AG20443 (cell line): ENCODE results near the gene VPS39.
"Not testable (repeated sequence)": the region's sequence is repeated elsewhere in the genome, so short reads cannot be mapped to it uniquely, and the experiment has no call there.

Source experiments
- DNase-seq: peaks from one replicate; pipeline ENCODE4 v3.0.0; 2012; ENCODE audit warnings: low spot score, mixed read lengths

Gene VPS39, protein sequence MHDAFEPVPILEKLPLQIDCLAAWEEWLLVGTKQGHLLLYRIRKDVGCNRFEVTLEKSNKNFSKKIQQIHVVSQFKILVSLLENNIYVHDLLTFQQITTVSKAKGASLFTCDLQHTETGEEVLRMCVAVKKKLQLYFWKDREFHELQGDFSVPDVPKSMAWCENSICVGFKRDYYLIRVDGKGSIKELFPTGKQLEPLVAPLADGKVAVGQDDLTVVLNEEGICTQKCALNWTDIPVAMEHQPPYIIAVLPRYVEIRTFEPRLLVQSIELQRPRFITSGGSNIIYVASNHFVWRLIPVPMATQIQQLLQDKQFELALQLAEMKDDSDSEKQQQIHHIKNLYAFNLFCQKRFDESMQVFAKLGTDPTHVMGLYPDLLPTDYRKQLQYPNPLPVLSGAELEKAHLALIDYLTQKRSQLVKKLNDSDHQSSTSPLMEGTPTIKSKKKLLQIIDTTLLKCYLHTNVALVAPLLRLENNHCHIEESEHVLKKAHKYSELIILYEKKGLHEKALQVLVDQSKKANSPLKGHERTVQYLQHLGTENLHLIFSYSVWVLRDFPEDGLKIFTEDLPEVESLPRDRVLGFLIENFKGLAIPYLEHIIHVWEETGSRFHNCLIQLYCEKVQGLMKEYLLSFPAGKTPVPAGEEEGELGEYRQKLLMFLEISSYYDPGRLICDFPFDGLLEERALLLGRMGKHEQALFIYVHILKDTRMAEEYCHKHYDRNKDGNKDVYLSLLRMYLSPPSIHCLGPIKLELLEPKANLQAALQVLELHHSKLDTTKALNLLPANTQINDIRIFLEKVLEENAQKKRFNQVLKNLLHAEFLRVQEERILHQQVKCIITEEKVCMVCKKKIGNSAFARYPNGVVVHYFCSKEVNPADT

DNA sequence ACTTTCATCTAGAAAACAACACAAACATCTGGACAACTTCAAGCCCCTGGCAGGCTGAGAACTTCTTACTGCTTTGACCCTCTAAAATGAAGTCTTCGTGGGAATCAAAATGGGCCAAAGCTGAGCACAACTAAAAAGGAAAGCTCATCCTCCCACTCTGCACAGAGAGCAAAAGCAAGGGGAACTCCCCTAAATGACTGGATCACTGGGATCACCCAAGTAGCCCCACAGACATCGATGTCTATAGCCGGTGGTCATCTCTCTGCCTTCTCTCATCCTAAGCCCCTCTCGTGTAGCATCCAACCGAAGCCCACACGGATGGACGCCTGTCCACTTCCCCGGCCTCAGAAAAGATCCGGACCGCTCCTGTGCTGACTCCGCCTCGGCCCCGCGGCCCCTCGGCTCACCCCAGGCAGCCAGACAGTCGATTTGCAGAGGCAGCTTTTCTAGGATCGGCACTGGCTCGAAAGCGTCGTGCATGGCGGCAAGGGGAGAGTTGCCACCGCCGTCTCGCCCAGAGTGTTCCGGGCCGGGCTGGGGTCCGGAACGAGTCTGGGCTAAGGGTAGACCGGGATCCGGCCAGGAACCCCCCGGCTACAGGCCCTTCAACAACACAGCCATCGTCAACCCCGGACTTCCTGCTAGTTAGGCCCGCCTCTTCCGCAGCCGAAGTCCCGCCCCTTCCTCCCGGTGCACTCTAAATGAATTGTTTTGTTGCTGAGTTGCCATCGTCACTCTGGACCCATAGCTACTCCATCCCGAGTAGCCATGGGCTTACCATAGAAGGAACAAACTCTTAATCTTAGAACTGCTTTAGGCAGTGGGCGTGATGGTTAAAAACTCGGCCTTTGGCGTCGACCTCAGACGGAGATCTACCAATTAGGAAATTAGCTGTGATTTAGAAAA, at the start of gene VPS39:
Gene VPS39, minus strand, starts transcription at position 631 of the 906 bp plus-strand sequence. Its CDS starts 151 bp downstream, at position 480.
- DNase-seq: peak; percentile 95

DNA sequence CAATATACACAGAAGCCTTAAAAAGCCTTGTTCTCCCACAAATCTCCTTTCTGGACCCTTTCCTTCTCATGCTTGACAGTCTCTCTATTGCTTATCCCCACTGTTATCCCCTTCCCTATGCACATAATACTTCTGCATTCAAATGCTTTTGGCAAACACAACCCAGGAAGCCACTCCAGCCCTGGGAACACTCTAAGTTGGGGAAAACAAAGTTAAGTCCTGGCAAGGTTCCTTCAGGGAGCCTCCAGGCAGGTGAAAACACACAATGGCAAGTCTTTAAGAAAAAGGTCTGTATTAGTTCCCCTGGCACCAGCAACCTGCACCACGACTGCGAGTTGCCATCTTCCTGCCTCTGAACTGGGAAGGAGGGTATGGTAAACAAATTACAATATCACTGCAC, 45.2 kb upstream of the VPS39 start:
- DNase-seq: no peak

DNA sequence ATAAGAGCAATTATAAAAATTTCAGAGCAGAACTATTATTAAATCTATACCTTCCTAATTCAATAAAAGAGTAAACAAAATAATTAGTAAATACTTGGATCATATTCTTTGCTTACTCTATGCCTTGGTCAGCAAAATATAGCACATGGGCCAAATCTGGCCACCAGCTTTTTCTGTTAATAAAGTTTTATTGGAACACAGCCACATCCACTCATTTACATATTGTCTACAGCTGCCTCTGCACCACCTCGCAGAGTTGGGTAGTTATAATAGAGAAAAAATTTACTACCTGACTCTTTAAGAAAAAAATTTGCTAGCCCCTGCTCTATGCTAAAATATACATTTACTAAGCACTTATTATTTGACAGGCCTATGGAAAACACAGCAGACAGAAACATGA, 32.7 kb upstream of the VPS39 start:
- no peak for DNase-seq

DNA sequence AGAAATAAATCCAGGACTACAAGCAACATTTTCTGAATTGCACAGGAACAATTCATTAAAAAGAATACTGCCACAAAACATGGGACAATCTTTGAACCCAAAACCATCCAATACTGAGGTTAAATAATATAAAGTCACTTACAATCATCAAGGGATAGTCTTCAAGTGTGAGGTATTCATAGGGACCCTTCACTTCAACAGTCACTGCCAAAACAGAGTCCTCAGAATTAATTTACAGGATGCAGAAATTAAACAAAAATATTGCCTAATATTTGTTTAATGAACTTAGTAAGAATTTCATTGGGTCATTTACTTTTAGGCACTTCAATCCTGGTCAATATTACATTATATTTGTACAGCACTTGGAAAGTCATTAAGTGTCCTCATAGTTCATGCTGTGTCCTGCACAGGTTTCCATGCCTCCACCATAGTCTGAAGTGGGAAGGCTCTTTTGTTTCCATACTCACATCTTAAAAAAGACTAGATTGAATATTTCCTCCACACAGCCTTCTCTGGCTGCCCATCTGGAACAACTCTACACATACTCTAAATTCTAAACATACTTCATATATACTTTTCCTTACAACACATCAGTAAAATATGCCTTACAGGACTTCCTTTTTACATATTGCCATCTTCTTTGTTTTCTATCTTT, 31.6 kb upstream of the VPS39 start:
- DNase-seq: no peak

DNA sequence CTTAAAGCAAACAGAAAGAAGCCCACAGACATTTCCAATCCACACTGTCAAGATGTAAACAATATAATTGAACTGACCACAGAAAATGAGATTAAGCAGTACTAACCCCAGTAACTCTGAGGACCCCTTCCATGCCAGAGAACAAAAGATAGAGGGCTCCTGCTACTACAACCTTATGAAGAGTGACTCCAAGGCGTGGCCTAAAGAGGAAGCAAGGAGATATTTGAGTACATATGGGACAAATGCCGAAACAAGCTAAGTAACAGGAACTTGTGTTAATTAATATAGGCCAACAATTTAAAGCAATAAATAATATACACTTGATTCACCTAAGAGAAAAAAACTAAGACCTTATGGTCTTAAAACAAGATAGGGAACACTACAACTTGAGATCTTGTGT, 25.0 kb upstream of the VPS39 start:
- no peak for DNase-seq

DNA sequence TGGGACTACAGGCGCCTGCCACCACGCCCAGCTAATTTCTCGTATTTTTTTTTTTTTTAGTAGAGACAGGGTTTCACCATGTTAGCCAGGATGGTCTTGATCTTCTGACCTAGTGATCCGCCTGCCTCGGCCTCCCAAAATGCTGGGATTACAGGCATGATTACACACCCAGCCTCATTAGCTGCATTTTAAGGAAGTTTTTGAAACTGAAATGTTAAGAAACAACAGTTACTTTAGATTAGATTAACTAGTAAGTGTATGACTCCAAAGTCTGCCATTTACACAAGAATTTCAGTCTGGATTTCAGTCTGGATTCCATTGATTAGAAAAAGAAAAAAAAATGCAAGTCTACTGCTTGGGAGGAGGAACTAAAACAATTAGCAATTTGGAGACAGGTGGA, 24.5 kb upstream of the VPS39 start:
- no peak for DNase-seq

DNA sequence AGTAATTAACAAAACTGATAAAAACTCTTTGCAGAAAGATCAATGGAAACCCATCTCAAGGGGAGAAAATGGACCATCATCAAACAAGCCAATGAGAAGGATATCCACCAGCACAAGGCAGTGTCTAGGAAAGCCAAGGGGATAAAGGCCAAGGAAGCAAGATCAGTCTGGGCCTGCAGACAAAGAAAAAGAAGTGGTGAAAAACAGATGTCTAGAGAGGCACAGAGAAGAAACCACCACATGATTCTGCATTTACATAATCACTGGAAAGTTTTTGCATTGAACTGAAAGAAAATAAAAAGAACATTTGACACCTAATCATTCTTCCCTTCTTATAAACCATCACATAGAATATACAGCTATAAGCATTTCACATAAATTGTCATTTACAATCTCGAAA, 23.0 kb upstream of the VPS39 start:
- no peak for DNase-seq

DNA sequence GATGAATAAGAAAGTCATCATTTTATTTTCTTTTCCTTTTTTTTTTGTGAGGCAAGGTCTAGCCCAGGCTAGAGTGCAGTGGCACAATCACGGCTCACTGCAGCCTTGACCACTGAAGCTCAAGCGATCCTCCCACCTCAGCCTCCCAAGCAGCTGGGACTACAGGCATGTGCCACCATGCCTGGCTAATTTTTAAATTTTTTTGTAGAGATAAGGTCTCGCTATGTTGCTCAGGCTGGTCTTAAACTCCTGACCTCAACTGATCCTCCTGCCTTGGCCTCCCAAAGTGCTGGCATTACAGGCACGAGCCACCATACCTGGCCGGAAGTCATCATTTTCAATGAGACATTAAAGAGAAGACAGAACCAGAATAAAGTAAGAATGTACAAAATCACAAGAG, 20.9 kb upstream of the VPS39 start:
- DNase-seq: not testable (repeated sequence)

DNA sequence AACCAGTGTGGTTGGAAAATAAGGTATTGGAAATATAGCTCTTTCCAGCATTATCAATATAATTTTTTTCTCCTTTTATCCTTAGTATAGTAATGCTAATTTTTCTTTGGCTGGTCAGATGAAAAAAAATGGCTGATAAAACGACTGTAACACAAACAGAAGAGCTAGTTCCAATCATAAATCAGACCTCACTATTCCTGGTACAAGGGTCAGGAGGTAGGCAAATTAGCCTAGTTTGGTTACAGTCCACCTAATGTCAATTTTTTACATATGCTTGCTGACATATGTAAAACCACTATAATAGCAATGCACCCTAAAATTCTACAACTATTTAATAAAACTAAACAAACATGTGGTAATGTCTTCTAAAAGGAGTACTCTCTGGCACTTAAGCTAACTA, 19.9 kb upstream of the VPS39 start:
- no peak for DNase-seq

DNA sequence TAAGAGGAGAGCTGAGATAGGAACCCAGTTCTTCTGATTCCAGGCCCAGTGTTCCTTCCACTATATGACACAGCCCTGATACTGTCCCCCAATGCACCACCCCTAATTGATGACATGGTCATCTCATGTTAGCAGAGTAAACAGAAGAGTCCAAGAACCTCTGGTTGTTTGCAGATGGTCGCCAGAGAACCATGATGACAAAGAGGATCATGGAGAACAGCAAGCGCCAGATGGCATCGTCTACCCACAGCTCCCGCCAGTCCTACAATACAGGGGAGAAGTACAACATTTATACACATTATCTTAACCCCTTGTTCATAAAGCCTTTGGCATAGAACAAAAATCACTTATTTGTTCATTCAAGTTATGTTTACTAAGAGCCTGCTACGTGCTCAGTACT, 18.5 kb upstream of the VPS39 start:
- DNase-seq: no peak

DNA sequence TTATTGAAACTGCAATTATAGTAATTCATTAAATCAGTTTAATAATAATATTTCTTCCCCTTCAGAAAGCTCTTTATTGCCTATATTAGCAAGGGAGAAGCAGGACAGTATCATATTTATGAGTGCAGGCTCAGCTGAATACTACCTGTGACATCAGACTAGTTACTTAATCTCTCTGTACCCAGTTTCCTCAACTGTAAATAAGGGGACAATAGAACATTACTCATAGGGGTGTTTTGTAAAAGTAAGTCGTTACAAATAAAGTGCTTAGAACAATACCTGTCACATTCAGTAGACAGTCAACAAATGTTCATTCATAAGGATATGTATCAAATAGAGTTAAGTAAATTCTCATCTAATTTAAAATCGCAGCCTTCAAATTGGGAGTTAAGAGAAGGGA, 12.1 kb upstream of the VPS39 start:
- no peak for DNase-seq

DNA sequence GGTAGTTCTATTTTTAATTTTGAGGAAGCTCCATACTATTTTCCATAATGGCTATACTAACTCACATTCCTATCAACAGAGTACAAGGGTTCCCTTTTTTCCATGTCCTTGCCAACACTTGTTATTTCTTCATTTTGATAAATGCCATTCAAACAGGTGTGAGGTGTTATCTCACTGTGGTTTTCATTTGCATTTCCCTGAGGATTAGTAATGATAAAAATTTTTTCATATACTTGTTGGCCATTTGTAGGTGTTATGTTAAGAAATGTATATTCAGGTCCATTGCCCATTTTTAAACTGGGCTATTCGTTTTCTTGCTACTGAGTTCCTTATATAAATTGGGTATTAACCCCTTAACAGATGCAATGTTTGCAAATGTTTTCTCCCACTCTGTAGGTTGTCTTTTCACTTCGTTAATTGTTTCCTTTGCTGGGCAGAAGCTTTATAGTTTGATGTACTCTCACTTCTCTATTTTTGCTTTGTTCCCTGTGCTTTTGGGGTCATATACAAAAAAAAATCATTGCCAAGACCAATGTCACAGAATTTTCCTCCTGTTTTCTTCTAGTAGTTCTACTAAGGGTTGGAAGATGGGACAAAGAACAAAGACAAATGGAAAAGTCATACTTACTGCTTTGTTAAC, 11.0 kb upstream of the VPS39 start:
- DNase-seq: no peak

DNA sequence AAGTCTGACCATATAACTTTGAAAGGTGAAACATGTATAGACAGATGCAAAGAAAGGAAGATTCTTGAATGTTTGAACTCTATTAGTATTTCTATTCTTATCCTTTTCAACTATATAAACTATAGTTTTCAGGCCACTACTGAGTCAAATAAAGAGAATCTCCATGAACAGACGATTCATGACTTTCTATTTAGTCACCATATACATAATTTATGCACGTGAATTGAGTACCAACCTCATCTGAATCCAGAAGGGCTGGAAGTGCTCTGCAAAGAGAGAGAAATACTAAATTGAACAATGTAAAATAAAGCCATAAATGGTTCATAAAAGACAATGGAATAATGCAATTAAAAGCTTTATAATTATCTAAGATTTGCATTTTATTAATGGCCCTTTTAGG, 9.5 kb upstream of the VPS39 start:
- no peak for DNase-seq

DNA sequence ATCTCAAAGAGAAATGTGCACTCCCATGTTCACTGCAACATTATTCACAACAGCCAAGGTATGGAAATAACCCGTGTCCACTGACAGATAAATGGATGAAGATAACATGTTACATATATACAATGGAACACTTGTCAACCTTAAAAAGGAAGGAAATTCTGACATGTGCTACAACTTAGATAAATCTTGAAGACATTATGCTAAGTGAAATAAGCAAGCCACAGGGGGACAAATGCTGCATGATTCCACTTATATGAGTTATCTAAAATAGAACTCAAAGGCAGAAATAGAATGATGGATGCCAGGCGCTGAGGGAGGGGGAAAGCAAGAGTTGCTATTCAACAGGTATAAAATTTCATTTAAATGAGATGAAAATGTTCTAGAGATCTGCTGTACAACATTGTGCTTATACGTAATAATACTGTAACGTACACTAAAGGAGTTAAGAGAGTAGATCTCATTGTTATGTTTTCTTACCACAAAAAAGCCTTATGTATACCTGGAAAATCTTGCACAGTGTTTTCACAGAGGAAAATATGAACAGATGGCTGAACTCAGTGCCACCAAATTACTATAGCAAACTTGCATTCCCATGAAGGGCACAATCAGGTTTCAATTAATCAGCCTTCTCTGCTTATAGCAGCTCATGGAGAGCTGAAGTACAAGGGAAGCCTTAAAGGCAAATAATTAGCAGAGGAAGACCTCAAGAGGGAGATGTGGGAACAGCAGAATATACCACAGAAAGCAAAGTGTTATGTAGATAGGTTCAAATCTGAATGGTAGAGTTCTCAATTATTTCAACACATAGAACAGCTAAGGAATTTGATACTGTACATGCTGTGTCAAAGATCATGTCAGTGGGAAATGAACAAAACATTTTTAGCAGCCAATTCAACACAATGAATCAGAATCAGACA, 8.1 kb upstream of the VPS39 start:
- DNase-seq: no peak

DNA sequence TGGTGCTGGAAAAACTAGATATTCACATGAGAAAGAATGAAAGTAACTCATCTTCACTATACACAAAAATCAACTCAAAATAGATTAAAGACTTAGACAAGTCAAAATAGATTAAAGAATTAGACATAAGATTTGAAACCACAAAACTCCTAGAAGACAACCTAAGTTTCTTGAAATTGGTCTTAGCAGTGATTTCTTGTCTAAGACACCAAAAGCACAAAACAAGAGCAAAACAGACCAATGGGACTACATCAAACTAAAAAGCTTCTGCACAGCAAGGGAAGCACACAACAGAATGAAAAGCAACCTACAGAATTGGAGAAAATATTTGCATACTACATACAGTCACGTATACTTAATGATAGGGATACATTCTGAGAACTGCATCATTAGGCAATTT, 6.5 kb upstream of the VPS39 start:
- DNase-seq: no peak

DNA sequence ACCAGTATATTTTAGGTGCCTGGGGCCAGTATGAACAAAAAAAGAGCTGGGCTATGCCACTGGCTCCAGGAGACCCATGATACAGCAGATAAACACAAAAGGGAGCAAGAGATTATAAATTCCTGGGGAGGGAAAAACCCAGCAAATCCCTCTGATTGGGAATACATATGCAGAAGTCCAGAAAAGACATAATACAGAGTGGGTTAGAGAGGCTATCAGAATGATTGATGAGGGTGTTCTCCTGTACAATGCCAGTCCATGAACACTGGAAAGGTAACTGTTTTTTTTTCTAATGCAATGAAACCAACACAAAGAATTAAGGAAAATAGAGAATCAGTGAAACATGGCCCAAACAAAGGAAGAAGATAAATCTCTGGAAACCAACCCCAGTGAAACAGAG, 5.4 kb upstream of the VPS39 start:
- DNase-seq: no peak

DNA sequence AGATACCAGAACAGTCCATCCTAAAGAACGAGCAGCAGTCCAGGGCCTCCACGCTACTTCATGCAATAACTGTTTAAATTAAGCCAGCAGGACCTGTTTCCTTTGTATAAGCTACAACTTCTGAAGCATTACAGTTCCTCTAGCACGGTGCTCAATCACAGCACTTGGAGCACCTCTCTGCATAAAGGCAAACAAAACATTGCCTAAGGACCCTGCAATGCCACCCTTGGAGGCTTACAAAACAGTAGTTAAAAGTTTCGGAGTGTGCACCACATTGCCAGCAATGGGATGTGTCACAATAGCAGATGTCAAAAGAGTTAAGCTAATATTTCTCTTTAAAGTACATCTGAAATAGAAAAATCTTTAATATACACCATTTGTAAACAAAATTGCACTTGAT, 2.6 kb upstream of the VPS39 start:
- DNase-seq: no peak

DNA sequence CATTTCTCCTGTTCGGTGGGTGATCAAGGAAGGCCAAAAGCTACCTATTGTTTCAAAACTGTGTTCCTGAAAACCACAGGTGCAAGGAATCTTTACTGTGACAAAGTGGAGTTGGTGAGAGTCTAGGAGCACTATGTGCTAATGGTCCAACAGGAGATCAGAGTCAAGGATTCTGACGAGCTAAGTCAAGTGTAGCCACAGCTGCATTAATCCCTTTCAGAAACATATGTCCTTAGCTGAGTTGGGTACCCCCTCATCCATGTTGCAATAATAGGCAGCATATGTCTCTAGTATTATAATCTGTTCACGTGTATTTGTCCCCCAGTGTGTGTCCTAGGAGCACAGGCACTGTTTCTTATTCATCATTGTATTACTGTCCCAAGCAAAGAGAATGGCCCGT, 1.7 kb downstream of the VPS39 start:
- DNase-seq: no peak

DNA sequence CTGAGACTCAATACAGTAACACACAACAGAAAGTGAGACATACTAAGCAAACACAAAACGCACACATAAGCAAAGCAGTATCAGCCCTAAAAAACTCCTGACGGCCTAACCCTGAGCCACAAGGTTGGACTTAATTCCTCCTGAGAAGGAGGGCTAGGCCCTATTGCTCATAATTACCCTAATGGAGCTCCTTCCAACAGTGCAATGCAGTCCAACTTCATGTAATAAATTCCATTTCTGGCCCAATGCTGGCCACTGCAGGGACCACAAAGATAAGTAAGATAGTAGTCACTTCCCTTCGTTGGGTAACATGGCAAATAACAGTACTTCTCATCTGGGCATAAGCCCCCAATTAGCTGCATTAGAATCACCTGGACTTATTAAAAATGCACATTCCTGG, 4.2 kb downstream of the VPS39 start:
- no peak for DNase-seq

DNA sequence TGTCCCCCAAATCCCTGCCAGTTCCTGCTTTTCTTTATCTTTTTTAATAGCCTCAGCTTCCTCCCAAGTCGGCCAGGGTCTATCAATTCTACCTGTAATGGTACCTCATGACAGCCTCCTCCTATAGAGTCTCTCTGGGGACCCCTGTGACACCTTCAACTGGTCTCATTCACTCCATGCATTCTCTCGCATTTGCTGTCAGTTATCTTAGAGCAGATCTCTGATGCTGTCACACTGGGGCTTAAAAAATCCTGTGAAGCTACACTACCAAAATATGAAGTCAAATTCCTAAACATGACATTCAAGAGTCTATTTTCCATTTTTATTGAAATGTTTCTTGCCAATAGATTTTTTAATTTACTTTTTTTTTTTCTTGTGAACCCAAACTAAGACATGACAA, 5.5 kb downstream of the VPS39 start:
- no peak for DNase-seq
